HL-60 (cell line): ENCODE data around the gene PROSER2.

Experiments used
- CTCF ChIP-seq: IDR thresholded peaks from one replicate; pipeline ENCODE4 v1.5.1; 2011; ENCODE audit warnings: low read length, control low read depth, inconsistent platforms; ENCODE audit not compliant: insufficient read depth
- GABPA ChIP-seq: IDR thresholded peaks from 2 replicates; pipeline ENCODE4 v1.6.1; 2012; ENCODE audit warnings: low read depth
- POLR2AphosphoS5 ChIP-seq: IDR thresholded peaks from 2 replicates; pipeline ENCODE4 v1.6.1; 2012; ENCODE audit warnings: low read depth
- SPI1 ChIP-seq: IDR thresholded peaks from 2 replicates; pipeline ENCODE4 v1.6.1; 2012; ENCODE audit warnings: low read depth, mild to moderate bottlenecking, borderline replicate concordance

- TF ChIP-seq POLR2AphosphoS5 (no peak), CTCF (no peak), SPI1 (no peak), GABPA (no peak)
These were observed 33.9 kb upstream of the PROSER2 start for GRCh38 chr10:11789306-11789705.
